ENCODE results near the gene KATNAL1.

DNA sequence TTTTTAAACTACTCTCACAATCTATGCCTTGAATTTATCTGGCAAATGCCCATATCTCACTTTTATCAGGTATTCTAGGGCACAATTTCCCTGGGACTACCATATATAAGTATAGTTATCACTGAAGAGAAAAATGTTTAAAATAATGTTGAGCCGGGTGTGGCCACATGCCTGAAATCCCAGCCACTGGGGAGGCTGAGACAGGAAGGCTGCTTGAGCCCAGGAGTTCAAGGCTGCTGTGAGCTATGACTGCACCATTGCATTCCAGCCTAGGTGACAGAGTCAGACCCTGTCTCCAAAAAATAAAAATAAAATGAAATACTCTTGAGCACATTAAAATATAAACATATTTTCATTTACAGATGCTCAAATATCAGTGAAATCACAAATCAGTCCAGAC lies 4.1 kb downstream of the KATNAL1 start:
- TF ChIP-seq ELF4 (IDR thresholded peaks at IDR 0.05) (no peak), FOXK2 (IDR thresholded peaks at IDR 0.05) (no peak), NFRKB (IDR thresholded peaks at IDR 0.05) (no peak), BHLHE40 (IDR thresholded peaks at IDR 0.05; ENCODE audit: borderline replicate concordance) (no peak), SP1 (IDR thresholded peaks at IDR 0.05) (no peak), TARDBP (IDR thresholded peaks at IDR 0.05) (no peak), FOXM1 (IDR thresholded peaks at IDR 0.05; ENCODE audit: borderline replicate concordance) (no peak), FOXA1 (IDR thresholded peaks at IDR 0.05) (no peak), SUZ12 (IDR thresholded peaks at IDR 0.05) (no peak), ZNF384 (IDR thresholded peaks at IDR 0.05) (no peak), HDGF (IDR thresholded peaks at IDR 0.05; ENCODE audit: borderline replicate concordance) (no peak), ARNT (IDR thresholded peaks at IDR 0.05) (no peak)
- TF ChIP-seq, protein P1, sequence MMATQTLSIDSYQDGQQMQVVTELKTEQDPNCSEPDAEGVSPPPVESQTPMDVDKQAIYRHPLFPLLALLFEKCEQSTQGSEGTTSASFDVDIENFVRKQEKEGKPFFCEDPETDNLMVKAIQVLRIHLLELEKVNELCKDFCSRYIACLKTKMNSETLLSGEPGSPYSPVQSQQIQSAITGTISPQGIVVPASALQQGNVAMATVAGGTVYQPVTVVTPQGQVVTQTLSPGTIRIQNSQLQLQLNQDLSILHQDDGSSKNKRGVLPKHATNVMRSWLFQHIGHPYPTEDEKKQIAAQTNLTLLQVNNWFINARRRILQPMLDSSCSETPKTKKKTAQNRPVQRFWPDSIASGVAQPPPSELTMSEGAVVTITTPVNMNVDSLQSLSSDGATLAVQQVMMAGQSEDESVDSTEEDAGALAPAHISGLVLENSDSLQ (IDR thresholded peaks at IDR 0.05): no peak

Measured in HEK293T (cell line).